D721Med (cell line): ENCODE measurements around the gene CDK14.
A peak's percentile ranks its signal among the peaks of the same experiment; 100 is the strongest.

ENCODE experiments used
- DNase-seq: peaks from one replicate; pipeline ENCODE4 v3.0.0; 2011; ENCODE audit warnings: low spot score; ENCODE audit not compliant: insufficient read length
- FAIRE-seq: peaks from 2 replicates; lab custom pipeline; 2011; peaks lifted over from hg19 to GRCh38; lab: Jason Lieb, UNC
- TF ChIP-seq, protein P1 (sequence below): IDR thresholded peaks from 2 replicates; pipeline ENCODE4 v1.5.1; 2012; ENCODE audit warnings: mild to moderate bottlenecking, control low read depth; ENCODE audit not compliant: insufficient read depth; ENCODE audit errors: missing control alignments

Gene CDK14

DNA sequence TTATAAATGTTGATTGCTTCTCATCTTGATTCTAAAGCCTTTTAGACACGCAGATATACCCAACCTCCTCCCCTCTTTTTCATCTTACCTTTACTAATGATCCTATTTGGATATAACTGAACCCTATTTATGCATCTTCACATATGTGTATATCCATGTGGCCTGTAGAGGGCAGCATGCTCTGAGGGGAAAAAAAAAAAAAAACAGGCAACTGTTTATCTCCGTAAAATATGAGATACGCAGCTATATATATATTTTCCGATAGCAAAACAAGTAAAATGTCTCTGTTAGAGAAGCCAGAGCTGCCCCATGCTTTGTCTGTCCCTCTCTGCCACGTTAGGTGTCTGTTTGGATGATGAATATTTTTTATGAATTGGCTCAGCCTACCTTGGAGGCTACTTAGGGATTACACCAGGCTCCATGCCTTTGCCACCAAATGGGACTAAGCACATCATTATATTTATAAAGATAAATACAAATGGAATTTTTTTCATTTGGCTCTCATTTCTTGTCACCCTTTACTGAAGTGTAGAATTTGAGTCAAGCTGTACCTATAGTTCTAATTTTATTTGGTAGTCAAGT, 493.4 kb downstream of the CDK14 start:
- TF ChIP-seq, protein P1, sequence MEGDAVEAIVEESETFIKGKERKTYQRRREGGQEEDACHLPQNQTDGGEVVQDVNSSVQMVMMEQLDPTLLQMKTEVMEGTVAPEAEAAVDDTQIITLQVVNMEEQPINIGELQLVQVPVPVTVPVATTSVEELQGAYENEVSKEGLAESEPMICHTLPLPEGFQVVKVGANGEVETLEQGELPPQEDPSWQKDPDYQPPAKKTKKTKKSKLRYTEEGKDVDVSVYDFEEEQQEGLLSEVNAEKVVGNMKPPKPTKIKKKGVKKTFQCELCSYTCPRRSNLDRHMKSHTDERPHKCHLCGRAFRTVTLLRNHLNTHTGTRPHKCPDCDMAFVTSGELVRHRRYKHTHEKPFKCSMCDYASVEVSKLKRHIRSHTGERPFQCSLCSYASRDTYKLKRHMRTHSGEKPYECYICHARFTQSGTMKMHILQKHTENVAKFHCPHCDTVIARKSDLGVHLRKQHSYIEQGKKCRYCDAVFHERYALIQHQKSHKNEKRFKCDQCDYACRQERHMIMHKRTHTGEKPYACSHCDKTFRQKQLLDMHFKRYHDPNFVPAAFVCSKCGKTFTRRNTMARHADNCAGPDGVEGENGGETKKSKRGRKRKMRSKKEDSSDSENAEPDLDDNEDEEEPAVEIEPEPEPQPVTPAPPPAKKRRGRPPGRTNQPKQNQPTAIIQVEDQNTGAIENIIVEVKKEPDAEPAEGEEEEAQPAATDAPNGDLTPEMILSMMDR, result peak; percentile 81
- no peak for DNase-seq
- FAIRE-seq, result no peak

DNA sequence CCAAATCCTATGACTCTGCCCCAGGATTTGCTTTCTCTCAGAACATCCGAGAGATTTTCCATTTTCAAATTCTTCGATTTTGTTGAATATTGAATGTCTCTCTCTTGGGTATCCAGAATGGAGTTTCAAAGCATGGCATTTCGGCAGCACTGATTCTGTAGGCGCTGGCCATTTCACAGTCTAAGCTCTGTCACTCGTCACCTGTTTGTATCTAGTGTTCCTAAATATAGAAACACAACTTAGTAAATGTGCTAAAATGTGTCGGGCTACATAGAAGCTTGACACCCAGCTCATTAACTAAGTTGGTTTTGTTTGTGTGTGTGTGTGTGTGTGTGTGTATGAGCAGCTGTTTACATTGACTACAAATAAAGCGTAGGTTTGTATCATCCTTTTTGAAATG, 494.6 kb downstream of the CDK14 start:
- TF ChIP-seq, protein P1, result no peak
- DNase-seq, result no peak
- no peak for FAIRE-seq

DNA sequence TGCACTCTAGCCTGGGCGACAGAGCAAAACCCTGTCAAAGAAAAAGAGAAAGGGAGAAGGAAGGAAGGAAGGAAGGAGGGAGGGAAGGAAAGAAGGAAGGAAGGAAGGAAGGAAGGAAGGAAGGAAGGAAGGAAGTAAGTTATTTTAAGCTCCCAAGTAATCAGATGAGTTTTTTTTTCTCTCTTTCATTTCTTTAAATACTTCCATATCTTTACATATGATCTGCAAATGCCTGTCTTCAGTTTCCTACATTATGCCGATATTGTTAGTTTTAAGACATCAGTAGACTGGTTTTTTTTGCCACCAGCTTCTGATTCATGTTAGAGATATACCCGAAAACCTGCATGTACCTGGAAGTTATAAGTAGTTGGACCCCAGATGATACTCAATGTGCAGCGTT, 495.5 kb downstream of the CDK14 start:
- TF ChIP-seq, protein P1, result no peak
- FAIRE-seq (no peak), DNase-seq (no peak)

DNA sequence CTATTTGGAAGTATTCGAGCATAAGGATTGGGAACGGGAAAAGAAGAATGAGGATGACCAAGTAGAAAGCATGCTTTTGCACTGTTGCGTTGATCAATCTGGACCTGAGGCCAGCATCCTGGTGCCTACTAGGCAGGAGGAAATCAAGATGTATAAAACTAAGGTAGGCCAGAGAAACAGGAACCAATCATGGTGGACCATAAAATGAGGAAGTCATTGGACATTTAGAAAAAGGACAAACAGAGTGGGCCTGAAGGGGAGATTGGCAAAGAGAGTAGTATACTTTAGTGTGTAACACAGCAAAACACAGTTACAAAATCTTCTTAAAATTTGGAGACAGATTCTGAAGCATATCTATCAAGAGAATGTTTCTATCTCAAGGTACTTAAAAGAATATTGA, 497.1 kb downstream of the CDK14 start:
- DNase-seq (no peak), FAIRE-seq (no peak)
- TF ChIP-seq, protein P1, result no peak

DNA sequence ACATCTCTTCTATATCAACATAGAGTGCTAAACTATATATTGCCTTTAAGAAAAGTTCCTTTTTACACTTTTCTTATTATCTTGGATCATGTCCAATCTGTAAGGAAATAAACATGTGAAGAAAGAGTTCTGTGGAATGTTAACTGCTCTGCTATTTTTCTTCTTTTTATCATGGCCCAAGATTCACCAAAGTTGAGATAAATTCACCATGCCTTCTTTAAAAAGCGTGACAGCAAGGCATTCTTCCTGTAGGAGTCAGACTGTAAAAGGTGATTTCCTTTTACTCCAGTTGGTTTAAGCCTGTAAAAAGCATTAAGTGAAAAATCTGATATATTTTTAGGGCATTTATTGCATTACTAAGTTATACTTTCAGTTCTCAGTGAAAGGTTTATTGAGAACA, 502.4 kb downstream of the CDK14 start:
- TF ChIP-seq, protein P1, result no peak
- FAIRE-seq (no peak), DNase-seq (no peak)

DNA sequence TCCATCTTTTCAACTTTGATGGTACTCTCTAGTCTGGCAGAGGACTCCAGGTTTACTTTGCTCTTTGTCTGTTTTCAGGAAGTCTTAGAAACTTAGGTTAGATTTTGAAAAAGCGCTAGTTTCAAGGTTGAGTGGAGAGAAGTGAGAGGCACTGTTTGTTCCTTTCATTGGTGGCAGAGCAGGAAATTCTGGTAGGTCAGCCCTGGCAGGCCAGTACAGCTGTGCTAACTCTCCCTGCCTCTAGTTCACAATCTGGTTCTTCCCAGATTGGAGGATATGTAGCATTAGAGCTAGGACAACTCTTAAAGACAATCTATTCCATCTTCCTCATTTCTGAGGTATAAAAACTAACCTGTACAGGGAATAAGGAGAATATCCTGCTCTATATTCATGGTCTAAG, 507.2 kb downstream of the CDK14 start:
- no peak for FAIRE-seq
- TF ChIP-seq, protein P1, result no peak

DNA sequence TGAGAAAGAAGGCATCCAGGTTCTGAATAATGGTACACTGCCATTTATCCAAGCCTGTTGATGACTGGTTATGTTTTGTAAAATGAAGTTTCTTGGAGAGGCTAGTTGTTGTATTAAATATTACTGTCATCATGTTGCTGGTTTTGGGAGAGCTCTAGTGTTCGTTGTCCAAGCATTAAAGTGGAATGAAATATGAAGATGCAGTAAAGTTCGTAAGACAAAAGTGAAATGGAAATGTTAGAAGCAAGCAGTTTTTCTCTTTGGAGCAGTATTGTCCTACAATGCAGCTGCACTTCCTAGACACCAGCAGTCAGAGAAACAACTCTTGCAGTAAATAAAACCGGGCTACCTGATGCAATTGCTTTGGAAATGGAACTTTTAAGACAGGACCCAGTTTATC, 511.3 kb downstream of the CDK14 start:
- DNase-seq, result no peak
- TF ChIP-seq, protein P1, result no peak
- FAIRE-seq, result no peak

More for the DNA sequence above, 507.2 kb downstream of the CDK14 start:
- no peak for DNase-seq
